Loucy (cell line): ENCODE results near the gene THSD7A.

Experiments
- H2AFZ ChIP-seq: fragments of 200-600 bp; sonication (generic); 2 replicates; pipeline ENCODE4 v1.6.0; 2016; ENCODE audit warnings: antibody characterized with exemption, mild to moderate bottlenecking, low read length, moderate library complexity
- H3F3A ChIP-seq: fragments of 200-600 bp; 2 replicates; pipeline ENCODE4 v1.6.0; 2016; ENCODE audit warnings: antibody characterized with exemption, low read depth, mild to moderate bottlenecking
- H3K27me3 ChIP-seq: fragments of 200-600 bp; sonication (generic); 2 replicates; pipeline ENCODE4 v1.6.1; 2014; ENCODE audit warnings: low read length, mild to moderate bottlenecking; ENCODE audit not compliant: insufficient read depth, poor library complexity, severe bottlenecking
- H3K36me3 ChIP-seq: fragments of 200-600 bp; sonication (generic); 2 replicates; pipeline ENCODE4 v1.6.1; 2016; ENCODE audit warnings: low read length; ENCODE audit not compliant: insufficient read depth
- H3K4me1 ChIP-seq: fragments of 200-600 bp; sonication (generic); 2 replicates; pipeline ENCODE4 v1.5.1; 2014; ENCODE audit warnings: low read length, mild to moderate bottlenecking; ENCODE audit not compliant: insufficient read depth, poor library complexity, severe bottlenecking
- H3K4me2 ChIP-seq: fragments of 200-600 bp; sonication (generic); 2 replicates; pipeline ENCODE4 v1.6.0; 2014; ENCODE audit warnings: antibody characterized with exemption, low read length, low read depth, mild to moderate bottlenecking; ENCODE audit not compliant: poor library complexity, severe bottlenecking
- H3K4me3 ChIP-seq: fragments of 200-600 bp; sonication (generic); 2 replicates; pipeline ENCODE4 v1.5.1; 2014; ENCODE audit warnings: low read length, mild to moderate bottlenecking, mixed read lengths; ENCODE audit not compliant: poor library complexity, severe bottlenecking
- H3K79me2 ChIP-seq: fragments of 200-600 bp; sonication (generic); 2 replicates; pipeline ENCODE4 v1.6.1; 2014; ENCODE audit warnings: low read length; ENCODE audit not compliant: insufficient read depth
- H3K9ac ChIP-seq: fragments of 200-600 bp; sonication (generic); 2 replicates; pipeline ENCODE4 v1.6.0; 2014; ENCODE audit warnings: mild to moderate bottlenecking, low read depth, low read length, moderate library complexity; ENCODE audit not compliant: poor library complexity, severe bottlenecking
- H3K9me2 ChIP-seq: fragments of 200-600 bp; sonication (generic); replicated peaks from 2 replicates; pipeline ENCODE4 v1.6.1; 2016; ENCODE audit warnings: low read depth, low read length, mixed read lengths
- H3K9me3 ChIP-seq: fragments of 200-600 bp; sonication (generic); 2 replicates; pipeline ENCODE4 v1.6.1; 2014; ENCODE audit warnings: mild to moderate bottlenecking, antibody characterized with exemption, low read length, low read depth; ENCODE audit not compliant: insufficient read depth
- H4K20me1 ChIP-seq: fragments of 200-600 bp; sonication (generic); 2 replicates; pipeline ENCODE4 v1.6.0; 2014; ENCODE audit warnings: antibody characterized with exemption, low read length, mild to moderate bottlenecking; ENCODE audit not compliant: insufficient read depth, poor library complexity, severe bottlenecking
- EZH2phosphoT487 ChIP-seq: fragments of 200-600 bp; IDR thresholded peaks from 2 replicates; pipeline ENCODE4 v1.6.1; 2018; ENCODE audit warnings: antibody characterized with exemption, mild to moderate bottlenecking, moderate library complexity, borderline replicate concordance
- TF ChIP-seq, protein P1 (sequence below): fragments of 200-600 bp; sonication (generic); conservative IDR thresholded peaks from 2 replicates; pipeline ENCODE4 v1.5.1; 2014; ENCODE audit warnings: mild to moderate bottlenecking, antibody characterized with exemption, low read length

The THSD7A gene

DNA sequence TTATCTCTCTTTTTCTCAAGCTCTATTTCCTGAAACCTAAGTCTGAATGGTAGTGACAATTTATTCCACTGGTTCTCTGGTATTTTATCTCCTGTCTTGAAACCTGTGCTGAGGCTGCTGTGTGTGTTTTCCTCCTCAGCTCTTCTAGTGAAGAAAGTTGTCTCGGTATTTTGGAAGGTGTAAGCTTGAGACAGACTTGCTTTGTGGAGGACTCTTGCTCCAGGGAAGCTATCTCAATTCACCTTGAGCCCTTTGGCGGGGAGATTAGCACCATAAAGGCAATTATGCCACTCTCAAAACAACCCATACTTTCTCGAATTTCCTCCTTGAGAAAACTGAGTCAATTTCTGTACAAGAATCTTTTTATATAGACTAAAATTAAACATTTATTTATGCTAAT is 141.6 kb downstream of the THSD7A start:
- Histone ChIP-seq H3K9me3 (no peaks in the 10 kb centered on the region), H3K9me2 (no peaks in the 10 kb centered on the region), H3K4me1 (peaks cover 17% of the 10 kb centered on the region), H3K36me3 (no peaks in the 10 kb centered on the region), H3F3A (no peaks in the 10 kb centered on the region), H3K4me2 (no peak overlapping the region), H4K20me1 (no peaks in the 10 kb centered on the region), H2AFZ (peak overlapping the region; percentile 63), H3K27me3 (no peaks in the 10 kb centered on the region), H3K4me3 (no peak overlapping the region), H3K9ac (no peak overlapping the region), H3K79me2 (no peaks in the 10 kb centered on the region)
- TF ChIP-seq, protein P1, sequence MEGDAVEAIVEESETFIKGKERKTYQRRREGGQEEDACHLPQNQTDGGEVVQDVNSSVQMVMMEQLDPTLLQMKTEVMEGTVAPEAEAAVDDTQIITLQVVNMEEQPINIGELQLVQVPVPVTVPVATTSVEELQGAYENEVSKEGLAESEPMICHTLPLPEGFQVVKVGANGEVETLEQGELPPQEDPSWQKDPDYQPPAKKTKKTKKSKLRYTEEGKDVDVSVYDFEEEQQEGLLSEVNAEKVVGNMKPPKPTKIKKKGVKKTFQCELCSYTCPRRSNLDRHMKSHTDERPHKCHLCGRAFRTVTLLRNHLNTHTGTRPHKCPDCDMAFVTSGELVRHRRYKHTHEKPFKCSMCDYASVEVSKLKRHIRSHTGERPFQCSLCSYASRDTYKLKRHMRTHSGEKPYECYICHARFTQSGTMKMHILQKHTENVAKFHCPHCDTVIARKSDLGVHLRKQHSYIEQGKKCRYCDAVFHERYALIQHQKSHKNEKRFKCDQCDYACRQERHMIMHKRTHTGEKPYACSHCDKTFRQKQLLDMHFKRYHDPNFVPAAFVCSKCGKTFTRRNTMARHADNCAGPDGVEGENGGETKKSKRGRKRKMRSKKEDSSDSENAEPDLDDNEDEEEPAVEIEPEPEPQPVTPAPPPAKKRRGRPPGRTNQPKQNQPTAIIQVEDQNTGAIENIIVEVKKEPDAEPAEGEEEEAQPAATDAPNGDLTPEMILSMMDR = no peak
- TF ChIP-seq EZH2phosphoT487 = no peak

- Histone ChIP-seq H2AFZ (peak overlapping the region; percentile 83), H3K4me2 (peak overlapping the region; percentile 64), H4K20me1 (no peaks in the 10 kb centered on the region), H3K9ac (no peak overlapping the region), H3K36me3 (no peaks in the 10 kb centered on the region), H3K27me3 (no peaks in the 10 kb centered on the region), H3F3A (no peaks in the 10 kb centered on the region), H3K9me3 (peaks cover 8% of the 10 kb centered on the region; the same call in 1 of the 2 replicates), H3K4me1 (peaks cover 17% of the 10 kb centered on the region), H3K4me3 (no peak overlapping the region), H3K79me2 (no peaks in the 10 kb centered on the region), H3K9me2 (no peaks in the 10 kb centered on the region)
- TF ChIP-seq, protein P1 = no peak
- TF ChIP-seq EZH2phosphoT487 = no peak
Observed at GRCh38 chr7:11689096-11689495, 142.9 kb downstream of the THSD7A start.

DNA sequence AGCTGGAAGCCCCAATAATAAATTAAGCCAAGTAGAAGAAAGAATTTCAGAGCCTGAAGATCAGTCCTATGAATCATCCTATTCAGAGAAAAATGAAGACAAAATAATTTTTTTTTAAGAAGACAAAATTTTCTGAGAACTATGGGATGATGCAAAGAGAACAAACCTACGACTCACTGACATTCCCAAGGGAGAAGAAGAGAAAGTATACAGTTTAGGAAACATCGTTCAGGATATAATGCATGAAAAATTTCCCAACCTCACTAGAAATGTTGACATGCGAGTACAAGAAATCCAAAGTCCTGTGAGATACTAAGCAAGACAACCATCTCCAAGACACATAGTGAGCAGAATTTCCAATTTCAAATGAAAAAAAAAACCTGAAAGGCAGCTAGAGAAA is 150.5 kb downstream of the THSD7A start:
- H4K20me1 ChIP-seq = no peaks in the 10 kb centered on the region
- H3K9ac ChIP-seq = no peak overlapping the region
- H3K27me3 ChIP-seq = no peaks in the 10 kb centered on the region
- no peaks in the 10 kb centered on the region for H3K36me3 ChIP-seq
- H3K4me3 ChIP-seq = no peak overlapping the region
- no peak overlapping the region for H2AFZ ChIP-seq
- H3K9me3 ChIP-seq = peaks cover 8% of the 10 kb centered on the region; the same call in 1 of the 2 replicates
- H3K4me1 ChIP-seq = no peaks in the 10 kb centered on the region
- TF ChIP-seq, protein P1 = no peak
- TF ChIP-seq EZH2phosphoT487 = no peak
- H3K79me2 ChIP-seq = no peaks in the 10 kb centered on the region
- no peaks in the 10 kb centered on the region for H3K9me2 ChIP-seq
- H3F3A ChIP-seq = no peaks in the 10 kb centered on the region
- H3K4me2 ChIP-seq = no peak overlapping the region
